ENCODE results near the gene ABCC8.

GRCh38 chr11:17481905-17482304 lies 5.3 kb upstream of the ABCC8 start:
- TF ChIP-seq EZH2 (IDR thresholded peaks at IDR 0.05) (no peak), POLR2AphosphoS5 (IDR thresholded peaks at IDR 0.05; ENCODE audit: borderline replicate concordance, low read depth, low read length) (no peak), FOXP2 (optimal IDR thresholded peaks at IDR 0.05; ENCODE audit: control extremely low read depth, extremely low read length, insufficient read depth) (no peak)

Measured in SK-N-MC (cell line).